ENCODE results near the gene CCDC144A. TPM values are rescaled to one million over a fixed set of nuclear protein-coding genes. Genes with fewer than 3 reads are reported as not detected.
A peak's percentile ranks its signal among the peaks of the same experiment; 100 is the strongest.
"Not testable (repeated sequence)": the region's sequence is repeated elsewhere in the genome, so short reads cannot be mapped to it uniquely, and the experiment has no call there.

CCDC144A gene
- total and polyA plus RNA-seq, 11 donors, result 0.31 to 4.4 (median 1.3) TPM; not detected in 1

- 76 to 87% (median 81%) methylated on average over 15 to 23 of the region's 23 CpGs for WGBS, 4 donors
- TF ChIP-seq POLR2A (IDR thresholded peaks at IDR 0.05) (no peak), CTCF (IDR thresholded peaks at IDR 0.05) (no peak)
Measured at GRCh38 chr17:16818821-16819683, 129.0 kb downstream of the CCDC144A start.

GRCh38 chr17:16820161-16820877 is 130.3 kb downstream of the CCDC144A start:
- peaks cover 0 to 26% (median 10%) of the 10 kb centered on the region in 12 donors for H3K4me1 ChIP-seq
- TF ChIP-seq CTCF (IDR thresholded peaks at IDR 0.05), result no peak
- DNase-seq, result peak in 4 of 5 donors; percentile 49 to 86 (median 78)
- 0 to 60% (median 23%) methylated on average over 1 to 7 of the region's 7 CpGs for WGBS, 4 donors
- peak overlapping the region in 1 of 12 donors; percentile 4 for H3K4me3 ChIP-seq
- H3K27ac ChIP-seq, result peak overlapping the region in 3 of 12 donors; percentile 37 to 61 (median 61)
- H3K27me3 ChIP-seq, result no peaks in the 10 kb centered on the region
- intact Hi-C loops (cut with DNase I), result no loop called here
- peak; percentile 75 to 92 (median 84) for ATAC-seq
- no peaks in the 10 kb centered on the region for H3K36me3 ChIP-seq
- no peaks in the 10 kb centered on the region for H3K9me3 ChIP-seq

More at GRCh38 chr17:16818821-16819683, 129.0 kb downstream of the CCDC144A start:
- intact Hi-C loops (cut with DNase I), result no loop called here
- no peak overlapping the region for H3K4me3 ChIP-seq
- no peak for ATAC-seq
- H3K4me1 ChIP-seq, result peaks cover 0 to 26% (median 10%) of the 10 kb centered on the region in 12 donors
- H3K27me3 ChIP-seq, result no peaks in the 10 kb centered on the region
- H3K27ac ChIP-seq, result no peak overlapping the region
- H3K36me3 ChIP-seq, result no peaks in the 10 kb centered on the region
- no peaks in the 10 kb centered on the region for H3K9me3 ChIP-seq
- no peak for DNase-seq

GRCh38 chr17:16820979-16821543 is 131.0 kb downstream of the CCDC144A start:
- H3K36me3 ChIP-seq, result no peaks in the 10 kb centered on the region
- peaks cover 0 to 26% (median 10%) of the 10 kb centered on the region in 12 donors for H3K4me1 ChIP-seq
- TF ChIP-seq CTCF (IDR thresholded peaks at IDR 0.05) (no peak), POLR2A (IDR thresholded peaks at IDR 0.05) (no peak)
- intact Hi-C loops (cut with DNase I), result no loop called here
- no peak overlapping the region for H3K4me3 ChIP-seq
- no peaks in the 10 kb centered on the region for H3K9me3 ChIP-seq
- 63 to 93% (median 71%) methylated on average over 2 to 5 of the region's 7 CpGs for WGBS, 4 donors
- peak overlapping the region in 3 of 12 donors; percentile 37 to 61 (median 61) for H3K27ac ChIP-seq
- ATAC-seq (no peak), DNase-seq (no peak)
- H3K27me3 ChIP-seq, result no peaks in the 10 kb centered on the region

GRCh38 chr17:16822133-16822532 is 132.1 kb downstream of the CCDC144A start:
- DNase-seq; ATAC-seq; intact Hi-C loops (cut with DNase I); H3K4me3 ChIP-seq; H3K36me3 ChIP-seq; H3K27ac ChIP-seq; H3K27me3 ChIP-seq; H3K9me3 ChIP-seq: not testable (repeated sequence)
- WGBS, 4 donors, result 90 to 100% (median 91%) methylated on average over 1 to 15 of the region's 17 CpGs; no CpG with 5 or more reads in 1 of the 4 donors
- peaks cover 0 to 26% (median 10%) of the 10 kb centered on the region in 12 donors for H3K4me1 ChIP-seq

GRCh38 chr17:16823768-16824406 is 133.8 kb downstream of the CCDC144A start:
- ATAC-seq; intact Hi-C loops (cut with DNase I); H3K4me3 ChIP-seq; H3K36me3 ChIP-seq; H3K27ac ChIP-seq; DNase-seq; H3K27me3 ChIP-seq: not testable (repeated sequence)
- WGBS, 4 donors, result 79 to 80% methylated on average over 4 of the region's 5 CpGs; no CpG with 5 or more reads in 2 of the 4 donors
- H3K4me1 ChIP-seq, result peaks cover 0 to 24% (median 10%) of the 10 kb centered on the region in 12 donors
- peaks cover 0 to 13% (median 0%) of the 10 kb centered on the region in 12 donors for H3K9me3 ChIP-seq
